BLaER1 treated with 17β-estradiol and CSF1 and Interleukin-3, amounts not matched to agents 10 nM and 100 nM (cell line): ENCODE data around the gene NDFIP2.

ENCODE experiments used
- H3K27ac ChIP-seq, 11 experiments: shearing (Covaris generic); formaldehyde crosslinking; 2 replicates each; pipeline ENCODE4 v1.8.1; 2022
- H3K27me3 ChIP-seq, 11 experiments: shearing (Covaris generic); formaldehyde crosslinking; 2 replicates each; pipeline ENCODE4 v1.8.1; 2022
- H3K36me3 ChIP-seq, 11 experiments: shearing (Covaris generic); formaldehyde crosslinking; 2 replicates each; pipeline ENCODE4 v1.8.1; 2022
- H3K4me1 ChIP-seq, 10 experiments: shearing (Covaris generic); formaldehyde crosslinking; 2 replicates each; pipeline ENCODE4 v1.8.1; 2022
- H3K4me2 ChIP-seq, 11 experiments: shearing (Covaris generic); formaldehyde crosslinking; 2 replicates each; pipeline ENCODE4 v1.8.1; 2022
- H3K4me3 ChIP-seq, 10 experiments: shearing (Covaris generic); formaldehyde crosslinking; 2 replicates each; pipeline ENCODE4 v1.8.1; 2022
- H3K9ac ChIP-seq, 11 experiments: shearing (Covaris generic); formaldehyde crosslinking; 2 replicates each; pipeline ENCODE4 v1.8.1; 2022
- H3K9me3 ChIP-seq, 11 experiments: shearing (Covaris generic); formaldehyde crosslinking; replicated peaks in 1 of 11; 2 replicates each; pipeline ENCODE4 v1.8.1; 2022
- H4K20me1 ChIP-seq, 11 experiments: shearing (Covaris generic); formaldehyde crosslinking; 2 replicates each; pipeline ENCODE4 v1.8.1; 2022
- Cebpa-rat ChIP-seq, 11 experiments: shearing (Covaris generic); IDR thresholded peaks; 2 replicates each; pipeline ENCODE4 v1.8.1; 2022

The NDFIP2 gene

GRCh38 chr13:79480954-79481684 lies at the start of gene NDFIP2:
NDFIP2 (plus strand) TSS chr13:79481155; CDS start chr13:79481204, 49 bp downstream.
- H3K4me1 ChIP-seq, result peaks cover 0 to 8% (median 5%) of the 10 kb centered on the region in 10 experiments; a peak in 6 of 20 replicates
- no peak within 1 kb of the TSS for H3K27ac ChIP-seq
- peak within 1 kb of the TSS; percentile 16 to 67 (median 50); a peak in 20 of 22 replicates for H3K4me2 ChIP-seq
- peak within 1 kb of the TSS in 9 of 10 experiments; percentile 27 to 57 (median 35); a peak in 14 of 20 replicates for H3K4me3 ChIP-seq
- H3K36me3 ChIP-seq, result no peaks in the 10 kb centered on the region
- H4K20me1 ChIP-seq, result no peaks in the 10 kb centered on the region
- TF ChIP-seq Cebpa-rat (IDR thresholded peaks at IDR 0.05), result no peak
- H3K9ac ChIP-seq, result no peak within 1 kb of the TSS
- H3K27me3 ChIP-seq, result peaks cover 0 to 14% (median 12%) of the 10 kb centered on the region in 11 experiments; a peak in 17 of 22 replicates
- peaks cover 13 to 24% (median 18%) of the 10 kb centered on the region in 11 experiments for H3K9me3 ChIP-seq

DNA sequence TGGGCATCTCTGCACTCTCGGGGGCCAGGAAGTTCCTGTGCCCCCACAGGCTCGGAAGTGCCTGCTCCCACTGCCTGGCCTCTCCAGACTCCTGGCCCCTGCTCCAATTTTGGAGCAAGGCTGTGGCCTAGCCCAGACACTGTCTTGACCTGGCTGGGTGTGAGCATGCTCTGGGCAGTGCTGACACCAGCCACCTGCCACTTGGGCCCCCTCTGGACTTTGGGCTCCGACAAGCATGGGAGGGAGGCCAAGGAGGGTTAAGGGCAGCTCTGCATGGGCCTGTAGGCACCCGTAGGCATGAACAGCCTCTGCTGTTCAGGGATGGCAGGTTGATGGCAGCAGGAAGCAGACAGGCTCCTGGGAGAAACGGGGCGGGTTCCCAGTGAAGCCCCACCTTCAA lies 48.9 kb upstream of the NDFIP2 start:
- Histone ChIP-seq H3K27ac (no peak overlapping the region), H3K9me3 (peaks cover 5 to 20% (median 16%) of the 10 kb centered on the region in 11 experiments), H3K4me3 (no peak overlapping the region), H4K20me1 (no peaks in the 10 kb centered on the region), H3K4me2 (no peak overlapping the region), H3K9ac (no peak overlapping the region), H3K4me1 (peaks cover 5 to 26% (median 13%) of the 10 kb centered on the region in 10 experiments; a peak in 18 of 20 replicates), H3K27me3 (no peaks in the 10 kb centered on the region), H3K36me3 (no peaks in the 10 kb centered on the region)
- TF ChIP-seq Cebpa-rat (IDR thresholded peaks at IDR 0.05), result no peak

GRCh38 chr13:79432992-79433391 lies 48.0 kb upstream of the NDFIP2 start:
- H3K4me3 ChIP-seq, result no peak overlapping the region
- peaks cover 0 to 17% (median 4%) of the 10 kb centered on the region in 10 experiments; a peak in 10 of 20 replicates for H3K4me1 ChIP-seq
- H3K36me3 ChIP-seq, result no peaks in the 10 kb centered on the region
- H3K9ac ChIP-seq, result no peak overlapping the region
- no peak overlapping the region for H3K4me2 ChIP-seq
- TF ChIP-seq Cebpa-rat (IDR thresholded peaks at IDR 0.05), result no peak
- no peaks in the 10 kb centered on the region for H4K20me1 ChIP-seq
- peaks cover 5 to 20% (median 16%) of the 10 kb centered on the region in 11 experiments for H3K9me3 ChIP-seq
- H3K27ac ChIP-seq, result no peak overlapping the region
- H3K27me3 ChIP-seq, result no peaks in the 10 kb centered on the region

- no peak overlapping the region for H3K27ac ChIP-seq
- no peak overlapping the region for H3K9ac ChIP-seq
- H4K20me1 ChIP-seq, result no peaks in the 10 kb centered on the region
- no peak overlapping the region for H3K4me3 ChIP-seq
- no peaks in the 10 kb centered on the region for H3K27me3 ChIP-seq
- H3K9me3 ChIP-seq, result peaks cover 5 to 20% (median 16%) of the 10 kb centered on the region in 11 experiments
- H3K4me2 ChIP-seq, result no peak overlapping the region
- H3K36me3 ChIP-seq, result no peaks in the 10 kb centered on the region
- no peak for TF ChIP-seq Cebpa-rat (IDR thresholded peaks at IDR 0.05)
- peaks cover 0 to 2% (median 0%) of the 10 kb centered on the region in 10 experiments; a peak in 2 of 20 replicates for H3K4me1 ChIP-seq
These were observed 46.4 kb upstream of the NDFIP2 start for GRCh38 chr13:79434556-79434955.

DNA sequence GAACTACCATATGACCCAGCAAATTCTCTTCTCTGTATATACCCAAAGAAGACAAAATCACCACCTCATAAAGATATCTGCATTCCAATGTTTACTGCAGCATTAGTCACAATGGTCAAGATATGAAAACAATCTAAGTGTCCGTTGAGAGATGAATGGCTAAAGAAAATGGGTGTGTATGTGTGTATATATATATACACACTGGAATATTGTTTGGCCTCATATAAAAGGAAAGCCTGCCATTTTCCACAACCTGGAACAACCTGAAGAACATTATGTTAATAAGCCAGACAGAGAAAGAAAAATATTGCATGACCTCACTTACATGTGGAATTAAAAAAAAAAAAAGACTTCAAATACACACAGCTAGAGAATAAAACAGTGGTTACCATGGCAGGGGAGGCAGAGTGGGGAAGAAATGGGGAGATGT lies 45.4 kb upstream of the NDFIP2 start:
- no peak overlapping the region for H3K4me2 ChIP-seq
- H3K9ac ChIP-seq, result no peak overlapping the region

GRCh38 chr13:79439275-79439674 lies 41.7 kb upstream of the NDFIP2 start:
- no peak for TF ChIP-seq Cebpa-rat (IDR thresholded peaks at IDR 0.05)
- no peak overlapping the region for H3K9ac ChIP-seq
- no peaks in the 10 kb centered on the region for H3K27me3 ChIP-seq
- no peak overlapping the region for H3K27ac ChIP-seq
- no peak overlapping the region for H3K4me3 ChIP-seq
- no peak overlapping the region for H3K4me2 ChIP-seq
- H3K36me3 ChIP-seq, result no peaks in the 10 kb centered on the region
- no peaks in the 10 kb centered on the region for H4K20me1 ChIP-seq
- no peaks in the 10 kb centered on the region for H3K4me1 ChIP-seq
- H3K9me3 ChIP-seq, result no peaks in the 10 kb centered on the region

More for the DNA sequence above, 45.4 kb upstream of the NDFIP2 start:
- no peaks in the 10 kb centered on the region for H3K36me3 ChIP-seq
- H3K4me3 ChIP-seq, result no peak overlapping the region
- no peaks in the 10 kb centered on the region for H3K27me3 ChIP-seq
- H3K27ac ChIP-seq, result no peak overlapping the region
- H4K20me1 ChIP-seq, result no peaks in the 10 kb centered on the region
- no peak for TF ChIP-seq Cebpa-rat (IDR thresholded peaks at IDR 0.05)
- H3K4me1 ChIP-seq, result no peaks in the 10 kb centered on the region
- peaks cover 5 to 18% (median 16%) of the 10 kb centered on the region in 11 experiments for H3K9me3 ChIP-seq

DNA sequence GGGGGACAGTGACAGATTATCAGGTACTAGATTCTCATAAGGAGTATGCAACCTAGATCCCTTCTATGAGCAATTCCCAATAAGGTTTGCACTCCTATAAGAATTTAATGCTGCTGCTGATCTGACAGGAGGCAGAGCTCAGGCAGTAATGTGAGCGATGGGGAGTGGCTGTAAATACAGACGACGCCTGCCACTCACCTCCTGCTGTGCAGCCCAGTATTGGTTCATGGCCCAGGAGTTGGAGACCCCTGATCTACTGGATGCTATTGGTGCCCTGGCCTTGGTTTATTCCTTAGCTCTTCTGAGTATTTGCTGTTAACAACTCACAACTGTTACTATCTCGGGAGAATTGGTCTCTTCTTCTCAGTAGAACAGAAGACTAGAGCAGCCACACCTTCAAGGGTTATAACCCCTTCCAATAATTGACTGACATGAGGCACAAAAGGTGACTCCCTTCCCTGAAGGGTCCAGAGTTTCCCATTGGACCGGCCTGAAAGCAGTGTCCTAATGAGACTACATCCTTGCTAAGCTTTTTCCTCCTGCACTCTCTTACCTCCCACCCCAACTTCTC lies 39.9 kb upstream of the NDFIP2 start:
- Histone ChIP-seq H3K4me2 (no peak overlapping the region), H4K20me1 (no peaks in the 10 kb centered on the region), H3K9ac (no peak overlapping the region), H3K9me3 (0 out of 22 replicates have a peak, but pooled peaks cover 0 to 3% (median 0%) of the 10 kb centered on the region in 11 experiments), H3K27ac (no peak overlapping the region), H3K36me3 (no peaks in the 10 kb centered on the region), H3K4me3 (no peak overlapping the region), H3K4me1 (no peaks in the 10 kb centered on the region), H3K27me3 (no peaks in the 10 kb centered on the region)
- TF ChIP-seq Cebpa-rat (IDR thresholded peaks at IDR 0.05), result no peak

DNA sequence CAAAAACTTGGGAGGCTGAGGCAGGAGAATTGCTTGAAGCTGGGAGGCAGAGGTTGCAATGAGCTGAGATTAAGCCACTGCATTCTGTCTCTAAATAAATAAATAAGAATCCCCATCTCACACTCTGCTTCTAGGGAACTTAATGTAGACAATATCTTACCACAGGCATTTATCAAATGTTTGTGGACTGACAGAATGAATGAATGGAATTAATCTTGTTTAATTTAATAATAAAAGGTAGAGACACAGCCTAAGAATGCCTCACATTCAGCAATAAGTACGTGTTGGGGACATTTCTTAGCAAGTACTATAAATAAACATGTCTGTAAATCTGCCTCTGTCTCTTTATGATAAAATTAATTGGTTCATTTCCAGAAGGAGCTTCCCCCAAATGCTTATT lies 38.7 kb upstream of the NDFIP2 start:
- no peak for TF ChIP-seq Cebpa-rat (IDR thresholded peaks at IDR 0.05)
- no peak overlapping the region for H3K4me3 ChIP-seq
- H3K27me3 ChIP-seq, result no peaks in the 10 kb centered on the region
- no peak overlapping the region for H3K4me2 ChIP-seq
- no peaks in the 10 kb centered on the region for H3K36me3 ChIP-seq
- no peak overlapping the region for H3K9ac ChIP-seq
- H3K4me1 ChIP-seq, result peaks cover 0 to 3% (median under 1%) of the 10 kb centered on the region in 10 experiments; a peak in 6 of 20 replicates
- no peak overlapping the region for H3K27ac ChIP-seq
- H4K20me1 ChIP-seq, result no peaks in the 10 kb centered on the region
- H3K9me3 ChIP-seq, result peaks cover 0 to 11% (median 0%) of the 10 kb centered on the region in 11 experiments; a peak in 3 of 22 replicates

- peaks cover 0 to 8% (median 4%) of the 10 kb centered on the region in 10 experiments; a peak in 15 of 20 replicates for H3K4me1 ChIP-seq
- no peak overlapping the region for H3K4me2 ChIP-seq
- no peak overlapping the region for H3K9ac ChIP-seq
- H3K9me3 ChIP-seq, result peaks cover 0 to 16% (median 2%) of the 10 kb centered on the region in 11 experiments; a peak in 7 of 22 replicates
- no peaks in the 10 kb centered on the region for H4K20me1 ChIP-seq
- H3K4me3 ChIP-seq, result no peak overlapping the region
- H3K36me3 ChIP-seq, result no peaks in the 10 kb centered on the region
- no peaks in the 10 kb centered on the region for H3K27me3 ChIP-seq
- TF ChIP-seq Cebpa-rat (IDR thresholded peaks at IDR 0.05), result no peak
- no peak overlapping the region for H3K27ac ChIP-seq
These were observed 38.2 kb upstream of the NDFIP2 start for GRCh38 chr13:79442706-79443105.
